Upper lobe of left lung (tissue), 4 donors: ENCODE data around the gene LAMB2.

Experiments
- CTCF ChIP-seq, 6 experiments: fragments of 450-650 bp in 4 of 6; fragments of 200-600 bp in 2 of 6; sonication (generic) in 2 of 6; IDR thresholded peaks; one replicate each; pipeline ENCODE4 v1.5.1; 2016 to 2019; ENCODE audit warnings: antibody characterized with exemption in 6 of 6
- POLR2A ChIP-seq, 4 donors: fragments of 450-650 bp; IDR thresholded peaks; one replicate each; pipeline ENCODE4 v1.5.1; 2016 to 2017; ENCODE audit warnings: antibody characterized with exemption in 4 of 4, mild to moderate bottlenecking in 2 of 4

GRCh38 chr3:49076116-49076515 lies 56.7 kb downstream of the LAMB2 start:
- TF ChIP-seq POLR2A (IDR thresholded peaks at IDR 0.05) (no peak), CTCF (IDR thresholded peaks at IDR 0.05) (no peak)
